Measurements from ENCODE around the gene FSTL3. TPM values are rescaled to one million over a fixed set of nuclear protein-coding genes. Genes with fewer than 3 reads are reported as not detected.

FSTL3 gene
- total and polyA plus RNA-seq, 4 donors: 15.1 to 172 (median 114) TPM

DNA sequence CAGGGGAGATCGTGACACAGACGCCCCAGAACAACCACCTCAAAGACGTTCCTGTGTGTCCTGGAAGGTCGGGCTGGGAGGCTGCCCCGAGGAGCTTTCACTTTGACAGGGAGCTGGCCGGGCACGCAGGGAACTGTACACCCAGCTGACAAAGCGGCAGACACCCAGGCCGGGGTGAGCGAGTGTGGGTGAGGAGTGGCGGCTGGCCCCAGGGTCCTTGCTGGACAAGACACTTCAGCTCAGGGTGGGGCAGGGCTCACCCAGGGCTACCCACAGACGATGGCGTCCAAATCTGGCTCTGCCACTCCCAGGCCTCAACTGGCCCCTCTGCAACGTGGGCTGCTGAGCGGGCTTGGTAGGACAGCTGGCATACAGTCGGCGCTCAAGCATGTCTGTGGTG lies 34.5 kb upstream of the FSTL3 start:
- 81 to 86% methylated on average over 17 of the region's 17 CpGs for WGBS, 2 donors
- Histone ChIP-seq H3K27me3 (ENCODE audit: control insufficient read depth in 3 of 3, insufficient read depth in 3 of 3, low read length in 2 of 3) (no peaks in the 10 kb centered on the region), H3K27ac (ENCODE audit: low read depth in 1 of 2, low read length in 1 of 2) (no peak overlapping the region), H3K4me1 (ENCODE audit: control insufficient read depth in 5 of 5, insufficient read depth in 5 of 5, low read length in 5 of 5) (peaks cover 0 to 7% (median 4%) of the 10 kb centered on the region in 5 donors), H3K9me3 (ENCODE audit: control insufficient read depth in 4 of 4, insufficient read depth in 3 of 4, low read length in 3 of 4) (no peaks in the 10 kb centered on the region), H3K36me3 (ENCODE audit: control insufficient read depth in 4 of 4, insufficient read depth in 4 of 4, low read length in 4 of 4) (peaks cover 0 to 21% (median 0%) of the 10 kb centered on the region in 4 donors), H3K4me3 (no peak overlapping the region), H3K9ac (ENCODE audit: insufficient read depth in 1 of 2, low read length in 2 of 2) (no peak overlapping the region)
- TF ChIP-seq, protein P1, sequence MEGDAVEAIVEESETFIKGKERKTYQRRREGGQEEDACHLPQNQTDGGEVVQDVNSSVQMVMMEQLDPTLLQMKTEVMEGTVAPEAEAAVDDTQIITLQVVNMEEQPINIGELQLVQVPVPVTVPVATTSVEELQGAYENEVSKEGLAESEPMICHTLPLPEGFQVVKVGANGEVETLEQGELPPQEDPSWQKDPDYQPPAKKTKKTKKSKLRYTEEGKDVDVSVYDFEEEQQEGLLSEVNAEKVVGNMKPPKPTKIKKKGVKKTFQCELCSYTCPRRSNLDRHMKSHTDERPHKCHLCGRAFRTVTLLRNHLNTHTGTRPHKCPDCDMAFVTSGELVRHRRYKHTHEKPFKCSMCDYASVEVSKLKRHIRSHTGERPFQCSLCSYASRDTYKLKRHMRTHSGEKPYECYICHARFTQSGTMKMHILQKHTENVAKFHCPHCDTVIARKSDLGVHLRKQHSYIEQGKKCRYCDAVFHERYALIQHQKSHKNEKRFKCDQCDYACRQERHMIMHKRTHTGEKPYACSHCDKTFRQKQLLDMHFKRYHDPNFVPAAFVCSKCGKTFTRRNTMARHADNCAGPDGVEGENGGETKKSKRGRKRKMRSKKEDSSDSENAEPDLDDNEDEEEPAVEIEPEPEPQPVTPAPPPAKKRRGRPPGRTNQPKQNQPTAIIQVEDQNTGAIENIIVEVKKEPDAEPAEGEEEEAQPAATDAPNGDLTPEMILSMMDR (IDR thresholded peaks at IDR 0.05; ENCODE audit: control extremely low read depth, extremely low read depth): no peak
- no peak for ATAC-seq (ENCODE audit: insufficient read depth, low FRiP score)
- no peak for DNase-seq

DNA sequence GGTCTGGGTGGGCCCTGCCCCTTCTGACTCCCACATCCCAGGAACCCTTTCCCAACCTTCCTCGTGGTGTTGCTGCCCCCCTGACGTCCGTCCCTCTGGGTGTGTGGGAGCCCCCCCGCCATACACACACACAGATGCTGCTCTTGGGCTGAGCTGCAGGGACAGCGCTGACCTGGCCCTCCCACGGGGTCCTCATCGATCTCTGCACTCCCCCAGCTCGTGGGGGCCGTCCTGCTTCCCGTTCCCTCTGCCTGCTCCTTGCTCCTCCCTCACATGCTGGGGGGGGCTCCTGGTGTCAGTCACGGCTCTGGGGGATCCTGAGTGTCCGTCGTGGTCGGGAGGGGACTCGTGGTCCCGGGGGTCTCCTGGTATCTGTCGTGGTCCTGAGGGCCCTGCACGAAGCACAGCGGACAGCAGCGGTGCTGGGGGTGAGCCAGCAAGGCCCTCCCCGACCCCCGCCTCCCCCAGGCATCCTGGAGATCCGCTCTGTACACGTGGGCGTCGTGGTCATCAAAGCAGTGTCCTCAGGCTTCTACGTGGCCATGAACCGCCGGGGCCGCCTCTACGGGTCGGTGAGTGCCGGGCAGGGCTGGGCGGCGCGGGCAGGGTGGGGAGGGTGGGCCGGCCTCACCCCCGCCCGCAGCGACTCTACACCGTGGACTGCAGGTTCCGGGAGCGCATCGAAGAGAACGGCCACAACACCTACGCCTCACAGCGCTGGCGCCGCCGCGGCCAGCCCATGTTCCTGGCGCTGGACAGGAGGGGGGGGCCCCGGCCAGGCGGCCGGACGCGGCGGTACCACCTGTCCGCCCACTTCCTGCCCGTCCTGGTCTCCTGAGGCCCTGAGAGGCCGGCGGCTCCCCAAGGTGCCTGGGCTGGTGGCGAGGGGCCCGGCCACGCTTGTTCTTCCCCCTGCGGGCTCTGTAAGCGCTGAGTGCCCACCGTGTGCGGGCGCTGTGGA lies 33.1 kb upstream of the FSTL3 start:
- no peak for DNase-seq
- H3K4me3 ChIP-seq: no peak overlapping the region
- peaks cover 0 to 7% (median 4%) of the 10 kb centered on the region in 5 donors for H3K4me1 ChIP-seq (ENCODE audit: control insufficient read depth in 5 of 5, insufficient read depth in 5 of 5, low read length in 5 of 5)
- H3K9ac ChIP-seq (ENCODE audit: insufficient read depth in 1 of 2, low read length in 2 of 2): no peak overlapping the region
- ATAC-seq (ENCODE audit: insufficient read depth, low FRiP score): no peak
- no peak overlapping the region for H3K27ac ChIP-seq (ENCODE audit: low read depth in 1 of 2, low read length in 1 of 2)
- H3K9me3 ChIP-seq (ENCODE audit: control insufficient read depth in 4 of 4, insufficient read depth in 3 of 4, low read length in 3 of 4): no peaks in the 10 kb centered on the region
- 87 to 89% methylated on average over 60 to 70 of the region's 70 CpGs for WGBS, 2 donors
- H3K27me3 ChIP-seq (ENCODE audit: control insufficient read depth in 3 of 3, insufficient read depth in 3 of 3, low read length in 2 of 3): no peaks in the 10 kb centered on the region
- H3K36me3 ChIP-seq (ENCODE audit: control insufficient read depth in 4 of 4, insufficient read depth in 4 of 4, low read length in 4 of 4): peaks cover 0 to 33% (median 2%) of the 10 kb centered on the region in 4 donors
- TF ChIP-seq, protein P1 (IDR thresholded peaks at IDR 0.05; ENCODE audit: control extremely low read depth, extremely low read depth): no peak

DNA sequence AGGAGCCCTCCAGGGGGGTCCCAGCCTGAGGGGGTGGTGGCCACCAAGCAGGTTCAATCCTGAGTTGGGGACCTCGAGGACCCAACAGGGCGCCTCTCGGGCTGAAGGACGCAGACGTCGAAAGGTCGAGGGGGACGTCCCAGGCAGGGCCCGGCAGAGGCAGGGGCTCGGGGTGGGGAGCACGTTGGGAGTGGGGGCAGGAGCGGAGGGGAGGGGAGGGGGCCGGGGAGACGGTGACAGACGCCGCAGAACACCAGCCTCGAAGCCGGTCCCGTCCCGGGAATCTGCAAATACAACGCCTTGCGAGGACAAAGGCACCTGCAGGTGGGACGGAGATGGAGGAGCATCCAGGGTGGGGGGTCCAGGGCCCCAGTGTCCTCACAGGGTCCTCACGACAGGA lies 32.5 kb upstream of the FSTL3 start:
- H3K4me3 ChIP-seq: no peak overlapping the region
- H3K9ac ChIP-seq (ENCODE audit: insufficient read depth in 1 of 2, low read length in 2 of 2): no peak overlapping the region
- peaks cover 0 to 40% (median 3%) of the 10 kb centered on the region in 4 donors for H3K36me3 ChIP-seq (ENCODE audit: control insufficient read depth in 4 of 4, insufficient read depth in 4 of 4, low read length in 4 of 4)
- TF ChIP-seq, protein P1 (IDR thresholded peaks at IDR 0.05; ENCODE audit: control extremely low read depth, extremely low read depth): no peak
- DNase-seq (no peak), ATAC-seq (ENCODE audit: insufficient read depth, low FRiP score) (no peak)
- no peak overlapping the region for H3K27ac ChIP-seq (ENCODE audit: low read depth in 1 of 2, low read length in 1 of 2)
- no peaks in the 10 kb centered on the region for H3K27me3 ChIP-seq (ENCODE audit: control insufficient read depth in 3 of 3, insufficient read depth in 3 of 3, low read length in 2 of 3)
- WGBS, 2 donors: 91 to 94% methylated on average over 24 of the region's 24 CpGs
- no peaks in the 10 kb centered on the region for H3K9me3 ChIP-seq (ENCODE audit: control insufficient read depth in 4 of 4, insufficient read depth in 3 of 4, low read length in 3 of 4)
- H3K4me1 ChIP-seq (ENCODE audit: control insufficient read depth in 5 of 5, insufficient read depth in 5 of 5, low read length in 5 of 5): peaks cover 0 to 7% (median 4%) of the 10 kb centered on the region in 5 donors

All from lung (tissue), 12 donors.